NT2/D1 (cell line): ENCODE measurements around the gene ZBTB20.

Source experiments
- SUZ12 ChIP-seq: IDR thresholded peaks from 2 replicates; pipeline ENCODE4 v1.6.1; 2011; ENCODE audit not compliant: insufficient read length, insufficient read depth; ENCODE audit errors: extremely low read depth
- YY1 ChIP-seq: IDR thresholded peaks from 2 replicates; pipeline ENCODE4 v1.6.1; 2011; ENCODE audit not compliant: insufficient read length, insufficient read depth
- ZNF274 ChIP-seq: IDR thresholded peaks from 2 replicates; pipeline ENCODE4 v1.6.1; 2011; ENCODE audit warnings: mild to moderate bottlenecking, low read depth, low read length

GRCh38 chr3:114994554-114995341, 152.3 kb downstream of the ZBTB20 start:
- no peak for TF ChIP-seq SUZ12
- TF ChIP-seq YY1 = no peak
- no peak for TF ChIP-seq ZNF274
